ENCODE data around the gene ADAMTS12. TPM values are rescaled to one million over a fixed set of nuclear protein-coding genes. Genes with fewer than 3 reads are reported as not detected.

Gene ADAMTS12
- total RNA-seq, 1 donor from 2014 or later: 6.9 TPM

- DNase-seq (ENCODE audit: low spot score) (no peak), ATAC-seq (peak; percentile 92)
- intact Hi-C loops (cut with DNase I): no loop called here
Observed at GRCh38 chr5:33690374-33691135, 201.2 kb downstream of the ADAMTS12 start.

- intact Hi-C loops (cut with DNase I): no loop called here
- ATAC-seq (peak; percentile 63), DNase-seq (ENCODE audit: low spot score) (no peak)
Observed at GRCh38 chr5:33688526-33688925, 203.3 kb downstream of the ADAMTS12 start.

DNA sequence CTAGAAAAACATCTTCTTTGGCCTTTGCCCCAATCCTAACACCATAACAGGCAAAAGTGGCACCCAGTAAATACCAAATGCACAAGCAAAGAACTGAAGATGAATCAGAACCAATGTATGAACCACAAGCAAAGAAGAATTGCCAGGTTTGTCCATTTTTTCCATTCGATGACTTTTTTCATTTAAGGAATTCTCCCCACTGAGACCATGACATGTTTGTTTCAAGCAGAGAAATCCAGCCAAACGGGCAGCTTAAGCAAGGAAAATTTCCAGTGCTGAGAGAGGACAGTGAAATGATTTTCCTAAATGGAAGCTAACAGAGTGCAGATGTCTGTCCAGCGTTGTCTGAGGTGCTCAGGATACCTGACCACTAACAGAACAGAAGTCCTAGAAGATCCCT, 203.7 kb downstream of the ADAMTS12 start:
- ATAC-seq: peak; percentile 35
- intact Hi-C loops (cut with DNase I): no loop called here
- DNase-seq (ENCODE audit: low spot score): no peak

GRCh38 chr5:33685873-33686755, 205.7 kb downstream of the ADAMTS12 start:
- ATAC-seq (no peak), DNase-seq (ENCODE audit: low spot score) (no peak)
- intact Hi-C loops (cut with DNase I): no loop called here

- DNase-seq (ENCODE audit: low spot score): no peak
Observed at GRCh38 chr5:33684496-33685159, 207.2 kb downstream of the ADAMTS12 start.

DNA sequence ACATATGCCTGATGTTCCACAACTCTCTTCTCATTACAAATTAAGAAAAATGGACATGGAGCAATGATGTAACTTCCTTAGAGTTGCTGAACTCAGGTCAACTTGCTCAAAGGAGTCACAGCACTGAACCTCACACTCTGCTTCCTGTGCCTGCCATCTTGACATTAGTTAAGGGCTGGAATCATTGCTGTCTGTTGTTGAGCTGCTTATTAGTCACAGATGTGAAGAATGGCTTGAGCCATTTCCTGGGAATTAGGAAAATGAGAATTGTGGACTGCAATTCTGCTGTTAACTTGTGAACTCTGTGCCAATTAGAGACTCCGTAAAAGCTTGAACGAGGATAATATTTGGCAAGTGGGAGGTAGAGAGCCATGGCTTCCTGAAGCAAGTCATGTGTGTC, 212.0 kb downstream of the ADAMTS12 start:
- peak; percentile 55 for ATAC-seq
- intact Hi-C loops (cut with DNase I): no loop called here
- DNase-seq (ENCODE audit: low spot score): no peak

More at GRCh38 chr5:33684496-33685159, 207.2 kb downstream of the ADAMTS12 start:
- intact Hi-C loops (cut with DNase I): no loop called here
- ATAC-seq: no peak

- no peak for DNase-seq (ENCODE audit: low spot score)
- intact Hi-C loops (cut with DNase I): no loop called here
- no peak for ATAC-seq
Observed at GRCh38 chr5:33675958-33676464, 215.8 kb downstream of the ADAMTS12 start.

DNA sequence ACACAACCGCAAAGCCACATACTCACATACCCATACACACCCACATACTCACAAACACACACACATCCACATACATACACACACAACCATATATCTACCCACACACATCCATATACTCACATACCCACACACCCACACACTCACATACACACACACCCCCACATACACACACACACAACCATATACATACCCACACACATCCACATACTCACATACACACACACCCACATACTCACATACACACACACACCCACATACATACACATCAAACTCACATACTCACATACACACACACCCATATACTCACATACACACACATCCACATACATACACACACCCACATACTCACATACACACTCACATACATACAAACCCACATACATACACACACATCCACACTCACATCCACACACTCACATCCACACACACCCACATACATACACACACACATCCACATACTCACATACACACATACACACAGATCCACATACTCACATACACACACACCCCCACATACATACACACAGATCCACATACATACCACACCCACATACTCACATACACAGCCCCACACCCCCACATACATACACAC, 220.0 kb downstream of the ADAMTS12 start:
- intact Hi-C loops (cut with DNase I): no loop called here
- DNase-seq (ENCODE audit: low spot score) (no peak), ATAC-seq (no peak)

- no peak for ATAC-seq
- intact Hi-C loops (cut with DNase I): no loop called here
- DNase-seq (ENCODE audit: low spot score): no peak
Observed at GRCh38 chr5:33662722-33663427, 228.9 kb downstream of the ADAMTS12 start.

DNA sequence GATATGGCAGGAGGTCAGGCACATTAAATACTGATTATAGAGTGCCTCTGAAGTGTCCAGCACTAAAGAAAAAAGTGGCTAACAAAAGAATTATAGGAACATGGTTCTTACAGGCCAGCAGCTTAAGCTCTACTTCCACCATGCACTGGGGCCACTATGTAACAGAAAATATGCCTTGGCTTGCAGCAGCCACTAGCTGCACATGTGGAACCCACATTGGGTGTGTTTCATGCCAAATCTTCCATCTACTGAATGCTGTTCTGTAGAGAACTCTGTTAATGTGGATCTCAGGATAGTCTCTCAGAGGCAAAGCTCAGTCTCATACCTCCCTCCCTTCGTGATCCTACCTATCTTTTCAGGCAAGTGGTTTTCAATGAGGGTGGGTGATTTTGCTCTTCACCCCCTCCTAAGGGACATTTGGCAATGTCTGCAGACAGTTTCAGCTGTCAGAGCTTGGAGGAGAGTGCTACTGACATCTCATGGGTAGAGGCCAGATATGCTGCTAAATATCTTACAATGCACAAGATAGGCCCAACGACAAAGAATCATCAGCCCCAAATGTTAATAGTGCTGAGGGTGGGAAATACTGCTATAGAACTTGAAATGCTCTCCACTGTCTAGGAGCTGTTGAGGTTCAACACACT, 232.1 kb downstream of the ADAMTS12 start:
- DNase-seq (ENCODE audit: low spot score) (no peak), ATAC-seq (no peak)
- intact Hi-C loops (cut with DNase I): no loop called here

DNA sequence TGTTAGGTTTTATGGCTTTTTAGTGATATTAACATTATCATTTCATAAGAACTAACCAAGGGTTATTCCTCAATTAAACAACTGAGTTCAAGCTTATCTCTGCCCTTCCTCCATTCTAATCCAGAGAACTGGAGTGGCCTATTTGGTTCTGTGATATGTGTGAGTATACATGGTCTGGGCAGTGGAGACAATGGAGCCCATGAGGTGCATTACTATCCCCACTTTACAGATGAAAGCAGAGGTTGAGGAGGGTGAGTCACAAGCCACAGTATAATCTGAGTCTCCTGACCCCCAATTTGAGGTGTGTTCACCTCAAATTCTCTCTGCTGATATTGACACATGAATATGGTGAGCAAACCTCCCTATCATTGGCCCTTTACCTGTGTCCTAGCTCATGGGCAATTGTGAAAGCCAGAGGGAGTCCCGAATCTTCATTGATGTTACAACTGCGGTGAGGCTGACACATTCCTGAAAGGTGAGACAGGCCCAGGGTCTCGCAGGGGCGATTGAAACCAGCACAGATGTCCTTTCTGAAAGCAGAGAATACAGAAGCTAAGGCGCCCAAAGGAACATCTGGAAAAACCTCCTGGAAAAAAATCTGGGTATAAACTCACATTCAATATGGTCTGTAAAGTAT, 233.9 kb downstream of the ADAMTS12 start:
- DNase-seq (ENCODE audit: low spot score) (no peak), ATAC-seq (no peak)
- intact Hi-C loops (cut with DNase I): no loop called here

- DNase-seq (ENCODE audit: low spot score) (no peak), ATAC-seq (no peak)
- intact Hi-C loops (cut with DNase I): no loop called here
Observed at GRCh38 chr5:33657176-33657575, 234.6 kb downstream of the ADAMTS12 start.

- ATAC-seq (no peak), DNase-seq (ENCODE audit: low spot score) (no peak)
- intact Hi-C loops (cut with DNase I): no loop called here
Observed at GRCh38 chr5:33650911-33651310, 240.9 kb downstream of the ADAMTS12 start.

GRCh38 chr5:33649549-33650482, 242.0 kb downstream of the ADAMTS12 start:
- ATAC-seq (no peak), DNase-seq (ENCODE audit: low spot score) (no peak)
- intact Hi-C loops (cut with DNase I): no loop called here

DNA sequence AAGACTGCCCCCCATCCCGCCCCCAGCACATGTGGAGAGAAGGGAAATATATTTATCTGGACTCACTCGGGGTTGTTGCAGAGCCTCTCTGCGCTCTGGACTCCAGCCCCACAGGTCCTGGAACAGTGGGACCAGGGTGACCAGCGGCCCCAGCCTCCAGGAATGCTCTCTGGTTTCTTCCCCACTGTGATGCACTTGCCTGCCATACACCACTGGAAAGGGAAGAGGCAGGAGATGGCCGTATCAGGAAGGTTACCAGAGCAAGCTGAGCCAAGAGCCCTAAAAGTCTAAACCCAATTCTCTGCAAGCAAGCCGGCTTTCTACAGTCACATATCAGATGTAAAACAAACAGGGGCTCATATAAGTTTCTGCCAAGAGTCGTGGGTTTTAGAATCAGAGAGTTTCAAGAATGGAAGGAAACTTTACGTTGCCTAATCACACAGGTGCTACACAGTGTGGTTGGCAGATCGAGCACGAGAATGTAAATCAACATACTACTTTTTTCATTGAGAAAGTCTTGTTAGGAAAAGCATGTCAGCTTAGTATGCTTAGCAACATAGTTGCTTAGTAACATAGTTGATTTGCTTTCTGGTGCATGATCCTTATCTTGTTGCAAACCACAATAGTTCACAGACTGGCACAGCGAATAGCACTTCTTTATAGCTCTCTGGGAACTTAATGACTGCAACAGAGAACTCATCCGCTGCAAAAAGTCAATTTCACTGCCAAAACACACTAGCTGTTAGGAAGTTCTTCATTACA, 249.9 kb downstream of the ADAMTS12 start:
- DNase-seq (ENCODE audit: low spot score) (no peak), ATAC-seq (no peak)
- intact Hi-C loops (cut with DNase I): no loop called here

- no peak for DNase-seq (ENCODE audit: low spot score)
- intact Hi-C loops (cut with DNase I): no loop called here
- ATAC-seq: peak; percentile 74
Observed at GRCh38 chr5:33639474-33639873, 252.3 kb downstream of the ADAMTS12 start.
